ENCODE measurements around the gene NAALADL2. TPM values are rescaled to one million over a fixed set of nuclear protein-coding genes. Genes with fewer than 3 reads are reported as not detected.
"Not testable (repeated sequence)": the region's sequence is repeated elsewhere in the genome, so short reads cannot be mapped to it uniquely, and the experiment has no call there.

Gene NAALADL2
- total RNA-seq, 4 donors from 2014 or later, result 0.36 to 9.2 (median 0.63) TPM

GRCh38 chr3:175456466-175456865 is 597.3 kb downstream of the NAALADL2 start:
- H3K27me3 ChIP-seq, result no peaks in the 10 kb centered on the region
- in situ Hi-C loops (cut with MboI; ENCODE audit: low sequenced_read_pairs in 4 of 4) (no loop called here), intact Hi-C loops (cut with DNase I; ENCODE audit: low total_unique reads) (loop anchor here (10.0 kb wide), 1 partner anchor 518 kb away; no protein-coding TSS in a partner anchor)

GRCh38 chr3:175457301-175457700 is 598.2 kb downstream of the NAALADL2 start:
- DNase-seq (no peak), ATAC-seq (no peak)
- Histone ChIP-seq H3K4me3 (no peak overlapping the region), H3K9me3 (no peaks in the 10 kb centered on the region), H3K4me1 (no peaks in the 10 kb centered on the region), H3K27ac (no peak overlapping the region), H3K36me3 (no peaks in the 10 kb centered on the region), H3K27me3 (no peaks in the 10 kb centered on the region)
- intact Hi-C loops (cut with DNase I; ENCODE audit: low total_unique reads) (loop anchor here (10.0 kb wide), 1 partner anchor 518 kb away; no protein-coding TSS in a partner anchor), in situ Hi-C loops (cut with MboI; ENCODE audit: low sequenced_read_pairs in 4 of 4) (no loop called here)
- no peak for TF ChIP-seq CTCF (IDR thresholded peaks at IDR 0.05 in 4 of 5, conservative IDR thresholded peaks at IDR 0.05 in 1 of 5)

More at GRCh38 chr3:175456466-175456865, 597.3 kb downstream of the NAALADL2 start:
- H3K36me3 ChIP-seq, result no peaks in the 10 kb centered on the region
- DNase-seq, result no peak
- H3K27ac ChIP-seq, result no peak overlapping the region
- H3K4me3 ChIP-seq, result no peak overlapping the region
- TF ChIP-seq POLR2A (IDR thresholded peaks at IDR 0.05) (no peak), CTCF (IDR thresholded peaks at IDR 0.05 in 4 of 5, conservative IDR thresholded peaks at IDR 0.05 in 1 of 5) (no peak)
- ATAC-seq, result no peak
- H3K9me3 ChIP-seq, result no peaks in the 10 kb centered on the region
- no peaks in the 10 kb centered on the region for H3K4me1 ChIP-seq

- H3K27ac ChIP-seq; H3K27me3 ChIP-seq; H3K36me3 ChIP-seq; in situ Hi-C loops (cut with MboI; ENCODE audit: low sequenced_read_pairs in 4 of 4); intact Hi-C loops (cut with DNase I; ENCODE audit: low total_unique reads); DNase-seq; H3K4me1 ChIP-seq; H3K4me3 ChIP-seq; ATAC-seq; H3K9me3 ChIP-seq: not testable (repeated sequence)
Observed at GRCh38 chr3:175460849-175461399, 601.8 kb downstream of the NAALADL2 start.

GRCh38 chr3:175464362-175464761 is 605.2 kb downstream of the NAALADL2 start:
- Histone ChIP-seq H3K36me3 (no peaks in the 10 kb centered on the region), H3K4me1 (no peaks in the 10 kb centered on the region), H3K9me3 (no peaks in the 10 kb centered on the region), H3K27ac (no peak overlapping the region), H3K27me3 (no peaks in the 10 kb centered on the region), H3K4me3 (no peak overlapping the region)
- in situ Hi-C loops (cut with MboI; ENCODE audit: low sequenced_read_pairs in 4 of 4), result no loop called here
- DNase-seq (no peak), ATAC-seq (no peak)
- intact Hi-C loops (cut with DNase I; ENCODE audit: low total_unique reads), result no loop called here
- TF ChIP-seq CTCF (IDR thresholded peaks at IDR 0.05 in 4 of 5, conservative IDR thresholded peaks at IDR 0.05 in 1 of 5), result no peak
- no peak for TF ChIP-seq POLR2A (IDR thresholded peaks at IDR 0.05)

GRCh38 chr3:175469124-175469523 is 610.0 kb downstream of the NAALADL2 start:
- in situ Hi-C loops (cut with MboI; ENCODE audit: low sequenced_read_pairs in 4 of 4), result no loop called here
- Histone ChIP-seq H3K27me3 (no peaks in the 10 kb centered on the region), H3K27ac (no peak overlapping the region), H3K36me3 (no peaks in the 10 kb centered on the region), H3K4me3 (no peak overlapping the region), H3K4me1 (no peaks in the 10 kb centered on the region), H3K9me3 (no peaks in the 10 kb centered on the region)
- DNase-seq (no peak), ATAC-seq (no peak)
- intact Hi-C loops (cut with DNase I; ENCODE audit: low total_unique reads), result no loop called here
- TF ChIP-seq POLR2A (IDR thresholded peaks at IDR 0.05), result no peak

- DNase-seq (no peak), ATAC-seq (no peak)
- Histone ChIP-seq H3K4me1 (no peaks in the 10 kb centered on the region), H3K9me3 (no peaks in the 10 kb centered on the region), H3K27me3 (no peaks in the 10 kb centered on the region), H3K4me3 (no peak overlapping the region), H3K36me3 (no peaks in the 10 kb centered on the region), H3K27ac (no peak overlapping the region)
- intact Hi-C loops (cut with DNase I; ENCODE audit: low total_unique reads) (no loop called here), in situ Hi-C loops (cut with MboI; ENCODE audit: low sequenced_read_pairs in 4 of 4) (no loop called here)
- TF ChIP-seq CTCF (IDR thresholded peaks at IDR 0.05 in 4 of 5, conservative IDR thresholded peaks at IDR 0.05 in 1 of 5) (no peak), POLR2A (IDR thresholded peaks at IDR 0.05) (no peak)
Observed at GRCh38 chr3:175475765-175476164, 616.6 kb downstream of the NAALADL2 start.

All from gastrocnemius medialis (tissue), 4 donors.